BJ (cell line): ENCODE measurements around the gene SLC2A9. TPM values are rescaled to one million over a fixed set of nuclear protein-coding genes. Genes with fewer than 3 reads are reported as not detected.

ENCODE experiments used
- CTCF ChIA-PET: fragments of 350-600 bp; formaldehyde crosslinking; extraction: SDS; loops from one replicate; lab custom pipeline; 2021; ENCODE audit warnings: antibody characterized with exemption, inconsistent platforms; lab: Yijun Ruan, JAX
- POLR2A ChIA-PET: fragments of 300-600 bp; sonication (Branson Sonifier 250); formaldehyde crosslinking; extraction: SDS; loops from one replicate; lab custom pipeline; 2021; ENCODE audit warnings: antibody characterized with exemption; lab: Charles Lee
- DNase-seq: peaks from one replicate; pipeline ENCODE4 v3.0.0-alpha.2; 2011; ENCODE audit warnings: low read depth
- H3K27me3 ChIP-seq: 2 replicates; pipeline ENCODE4 v1.6.0; 2011; ENCODE audit warnings: low read length; ENCODE audit not compliant: control insufficient read depth, insufficient read depth
- H3K36me3 ChIP-seq: 2 replicates; pipeline ENCODE4 v1.5.1; 2011; ENCODE audit warnings: low read length; ENCODE audit not compliant: control insufficient read depth, insufficient read depth
- H3K4me3 ChIP-seq: 2 replicates; pipeline ENCODE4 v1.5.1; 2011; ENCODE audit warnings: low read depth, mild to moderate bottlenecking, control low read depth, low read length
- CTCF ChIP-seq: IDR thresholded peaks from 2 replicates; pipeline ENCODE4 v1.5.1; 2011; ENCODE audit warnings: low read depth, mild to moderate bottlenecking, control low read depth, inconsistent platforms, low read length, moderate library complexity; ENCODE audit not compliant: insufficient read depth
- polyA plus RNA-seq: library from polyadenylated mRNA; depleted of rRNA; stranded (reverse); fragments of >200 nt; gene quantifications from 2 replicates; pipeline ENCODE4 v1.2.3, GENCODE V29; 2011

SLC2A9 gene
- polyA plus RNA-seq, 1 experiment: 6.4 TPM

GRCh38 chr4:10021653-10022023, 341 bp upstream of the SLC2A9 start:
- ChIA-PET POLR2A (no interaction called here), CTCF (interaction anchor here (1.9 to 3.4 kb wide), 2 partner anchors 41 to 258 kb away, joined by 9 to 14 read pairs; no protein-coding TSS in a partner anchor)
- Histone ChIP-seq H3K36me3 (no peaks in the 10 kb centered on the region), H3K4me3 (no peak overlapping the region), H3K27me3 (no peaks in the 10 kb centered on the region)
- no peak for DNase-seq
- no peak for TF ChIP-seq CTCF

GRCh38 chr4:10020106-10020505, 1.2 kb downstream of the SLC2A9 start:
- CTCF ChIA-PET: interaction anchor here (0.6 to 3.4 kb wide), 5 partner anchors 10 to 256 kb away, joined by 3 to 21 read pairs (median 9); no protein-coding TSS in a partner anchor
- DNase-seq: no peak
- Histone ChIP-seq H3K27me3 (no peaks in the 10 kb centered on the region), H3K36me3 (no peaks in the 10 kb centered on the region), H3K4me3 (no peak overlapping the region)
- POLR2A ChIA-PET: interaction anchor here (0.6 kb wide), 1 partner anchor 164 kb away, joined by 4 read pairs; no protein-coding TSS in a partner anchor
- no peak for TF ChIP-seq CTCF

- Histone ChIP-seq H3K36me3 (no peaks in the 10 kb centered on the region), H3K27me3 (no peaks in the 10 kb centered on the region), H3K4me3 (peak overlapping the region; percentile 47)
- POLR2A ChIA-PET: interaction anchor here (0.6 kb wide), 1 partner anchor 42 kb away, joined by 3 read pairs; no protein-coding TSS in a partner anchor
- CTCF ChIA-PET: interaction anchor here (0.6 to 3.4 kb wide), 24 partner anchors 9 to 266 kb away, joined by 3 to 21 read pairs (median 4); no protein-coding TSS in a partner anchor
- TF ChIP-seq CTCF: no peak
- DNase-seq: no peak
Observed at GRCh38 chr4:10019521-10020051, 1.7 kb downstream of the SLC2A9 start.

GRCh38 chr4:10018818-10019461, 2.4 kb downstream of the SLC2A9 start:
- peak; percentile 76 for DNase-seq
- Histone ChIP-seq H3K27me3 (no peaks in the 10 kb centered on the region), H3K36me3 (no peaks in the 10 kb centered on the region), H3K4me3 (peak overlapping the region; percentile 47)
- ChIA-PET CTCF (interaction anchor here (0.7 to 3.4 kb wide), 23 partner anchors 9 to 265 kb away, joined by 3 to 21 read pairs (median 4); no protein-coding TSS in a partner anchor), POLR2A (interaction anchor here (0.6 kb wide), 1 partner anchor 43 kb away, joined by 3 read pairs; no protein-coding TSS in a partner anchor)
- TF ChIP-seq CTCF: peak; percentile 100
